H1 (cell line): ENCODE results near the gene RBM18. TPM values are rescaled to one million over a fixed set of nuclear protein-coding genes. Genes with fewer than 3 reads are reported as not detected.

Source experiments
- CBX5 ChIP-seq: fragments of 300-800, 300-1000 bp; sonication (generic); IDR thresholded peaks from 2 replicates; pipeline ENCODE4 v1.7.1; 2016; ENCODE audit warnings: antibody characterized with exemption, low read length, low read depth
- E2F6 ChIP-seq: IDR thresholded peaks from 2 replicates; pipeline ENCODE4 v1.6.1; 2012; ENCODE audit warnings: inconsistent platforms
- RAD21 ChIP-seq, 2 experiments: IDR thresholded peaks in 1 of 2; conservative IDR thresholded peaks in 1 of 2; 2 replicates each; pipeline ENCODE4 v1.6.1; 2011; ENCODE audit warnings: low read depth in 2 of 2, low read length in 2 of 2, improper control_type of control experiment in 1 of 2, inconsistent platforms in 1 of 2, mild to moderate bottlenecking in 1 of 2, moderate library complexity in 1 of 2
- polyA plus RNA-seq, 7 experiments: library from polyadenylated mRNA; depleted of rRNA in 3 of 7; stranded (reverse) in 5 of 7; unstranded in 2 of 7; fragments of >200 nt in 5 of 7; fragments of 200-250 nt in 2 of 7; gene quantifications; 1 replicate in 5 of 7; 2 replicates in 1 of 7; 4 replicates in 1 of 7; pipeline versions ENCODE4 v1.2.1 to v1.2.3, GENCODE V29; 2011 to 2013; ENCODE audit warnings: missing spikeins in 2 of 7, mixed read lengths in 2 of 7
- total RNA-seq: library from RNA; stranded (reverse); fragmentation: NEBNext Ultra II Directional; extraction: Animal tissue kit (Norgen Biotek cat#: 25700); gene quantifications from 2 replicates; pipeline ENCODE4 v1.2.1, GENCODE V29; 2021

RBM18 gene
- total and polyA plus RNA-seq, 2 of the 8 experiments (the other 6 are each of a cell fraction or from before 2014, with no cell fraction given): 5.9 to 14.3 TPM

- TF ChIP-seq RAD21 (IDR thresholded peaks at IDR 0.05 in 1 of 2, conservative IDR thresholded peaks at IDR 0.05 in 1 of 2; ENCODE audit: low read depth in 2 of 2, low read length in 2 of 2) (no peak), E2F6 (no peak), CBX5 (no peak)
These were observed 37.8 kb upstream of the RBM18 start (continued) for GRCh38 chr9:122302237-122303093.
